Neural progenitor cell (in vitro differentiated cells): Measurements from ENCODE around the gene NUP214. TPM values are rescaled to one million over a fixed set of nuclear protein-coding genes. Genes with fewer than 3 reads are reported as not detected.

Experiments used
- DNase-seq: peaks from one replicate; pipeline ENCODE4 v3.0.0-alpha.2; 2016; ENCODE audit warnings: low spot score
- H2AFZ ChIP-seq: fragments of 200-600 bp; sonication (generic); replicated peaks from 2 replicates; pipeline ENCODE4 v1.6.1; 2016; ENCODE audit warnings: antibody characterized with exemption
- H3F3A ChIP-seq: fragments of 200-600 bp; sonication (generic); 2 replicates; pipeline ENCODE4 v1.6.1; 2016; ENCODE audit warnings: antibody characterized with exemption, low read depth
- H3K27ac ChIP-seq: fragments of 200-600 bp; sonication (generic); 2 replicates; pipeline ENCODE4 v1.5.1; 2016; ENCODE audit warnings: mild to moderate bottlenecking
- H3K27me3 ChIP-seq: fragments of 200-600 bp; sonication (generic); 2 replicates; pipeline ENCODE4 v1.6.1; 2016; ENCODE audit warnings: mild to moderate bottlenecking, moderate library complexity
- H3K36me3 ChIP-seq: fragments of 200-600 bp; sonication (generic); 2 replicates; pipeline ENCODE4 v1.5.1; 2016
- H3K4me1 ChIP-seq: fragments of 200-600 bp; sonication (generic); 2 replicates; pipeline ENCODE4 v1.6.1; 2016; ENCODE audit warnings: mixed run types
- H3K4me2 ChIP-seq: fragments of 200-600 bp; sonication (generic); 2 replicates; pipeline ENCODE4 v1.6.1; 2016
- H3K4me3 ChIP-seq: fragments of 200-600 bp; sonication (generic); 2 replicates; pipeline ENCODE4 v1.5.1; 2016
- H3K79me2 ChIP-seq: fragments of 200-600 bp; sonication (generic); 2 replicates; pipeline ENCODE4 v1.6.1; 2016; ENCODE audit warnings: low read depth
- H3K9ac ChIP-seq: fragments of 200-600 bp; sonication (generic); 2 replicates; pipeline ENCODE4 v1.6.1; 2016
- H3K9me3 ChIP-seq: fragments of 200-600 bp; sonication (generic); 2 replicates; pipeline ENCODE4 v1.5.1; 2016; ENCODE audit warnings: low read depth
- H4K20me1 ChIP-seq: fragments of 200-600 bp; sonication (generic); 2 replicates; pipeline ENCODE4 v1.6.1; 2016; ENCODE audit warnings: low read depth
- H3K27ac Mint-ChIP-seq: 3 replicates; pipeline ENCODE4 v1.8.0; 2021; ENCODE audit warnings: mixed read lengths
- H3K27me3 Mint-ChIP-seq: 2 replicates; pipeline ENCODE4 v1.8.0; 2022; ENCODE audit warnings: low read depth, mild to moderate bottlenecking, inconsistent platforms, moderate library complexity, mixed read lengths; ENCODE audit not compliant: insufficient read depth
- H3K36me3 Mint-ChIP-seq: 3 replicates; pipeline ENCODE4 v1.8.0; 2021; ENCODE audit warnings: mixed read lengths
- H3K4me1 Mint-ChIP-seq: 3 replicates; pipeline ENCODE4 v1.8.0; 2021; ENCODE audit warnings: mixed read lengths
- H3K4me3 Mint-ChIP-seq: 3 replicates; pipeline ENCODE4 v1.8.0; 2021; ENCODE audit warnings: mild to moderate bottlenecking, moderate library complexity, mixed read lengths
- H3K9me3 Mint-ChIP-seq: 3 replicates; pipeline ENCODE4 v1.8.0; 2020; ENCODE audit warnings: mixed read lengths
- CTCF ChIP-seq: fragments of 200-600 bp; sonication (generic); IDR thresholded peaks from 2 replicates; pipeline ENCODE4 v1.5.1; 2017; ENCODE audit warnings: antibody characterized with exemption, mild to moderate bottlenecking
- EZH2 ChIP-seq: fragments of 200-600 bp; sonication (generic); IDR thresholded peaks from 2 replicates; pipeline ENCODE4 v1.6.1; 2017; ENCODE audit warnings: antibody characterized with exemption, mild to moderate bottlenecking, moderate library complexity
- EZH2phosphoT487 ChIP-seq: fragments of 200-600 bp; sonication (generic); IDR thresholded peaks from 2 replicates; pipeline ENCODE4 v1.6.1; 2017; ENCODE audit warnings: antibody characterized with exemption
- total RNA-seq: library from RNA; depleted of rRNA; stranded (reverse); fragments of >200 nt; gene quantifications from 2 replicates; pipeline ENCODE4 v1.2.3, GENCODE V29; 2015; ENCODE audit warnings: low replicate concordance

Gene NUP214
- total RNA-seq, 1 donor from 2014 or later: 37.6 TPM

GRCh38 chr9:131235480-131235851 lies 110.1 kb downstream of the NUP214 start:
- Histone ChIP-seq H3K4me2 (no peak overlapping the region), H3K79me2 (no peaks in the 10 kb centered on the region), H3K27ac (no peak overlapping the region), H3K9ac (no peak overlapping the region), H3K27me3 (no peaks in the 10 kb centered on the region), H3F3A (peaks cover 15% of the 10 kb centered on the region), H3K9me3 (no peaks in the 10 kb centered on the region), H3K4me3 (no peak overlapping the region), H2AFZ (no peak overlapping the region), H4K20me1 (no peaks in the 10 kb centered on the region), H3K36me3 (no peaks in the 10 kb centered on the region), H3K4me1 (peaks cover 16% of the 10 kb centered on the region)
- TF ChIP-seq CTCF: no peak
- TF ChIP-seq EZH2: no peak
- no peak for TF ChIP-seq EZH2phosphoT487
- Mint-ChIP-seq H3K4me1 (peaks cover 22% of the 10 kb centered on the region), H3K27me3 (no peaks in the 10 kb centered on the region), H3K9me3 (no peaks in the 10 kb centered on the region), H3K36me3 (peaks cover 14% of the 10 kb centered on the region), H3K4me3 (no peak overlapping the region), H3K27ac (no peak overlapping the region)
- DNase-seq: no peak

DNA sequence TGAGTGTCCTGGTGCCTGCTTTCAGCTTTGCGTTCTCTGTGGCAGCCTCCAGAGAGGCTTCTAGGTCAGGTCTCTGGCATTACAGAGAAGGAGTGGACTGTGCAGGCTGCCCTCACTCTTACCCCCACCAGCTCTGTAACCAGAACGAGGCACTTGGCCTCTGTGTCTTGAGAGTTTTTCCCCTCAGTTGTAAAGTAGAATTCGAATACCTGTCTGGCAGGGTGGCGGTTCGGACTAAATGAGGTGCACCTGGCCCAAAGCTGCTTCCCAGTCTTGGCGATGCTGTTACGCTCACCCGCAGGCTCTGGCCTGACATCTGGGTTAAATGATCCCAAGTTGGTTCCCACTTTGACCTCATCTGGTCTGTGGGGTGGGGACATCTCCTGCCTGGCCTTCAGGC lies 110.8 kb downstream of the NUP214 start:
- Mint-ChIP-seq H3K9me3 (no peaks in the 10 kb centered on the region), H3K36me3 (peaks cover 14% of the 10 kb centered on the region), H3K27ac (no peak overlapping the region), H3K27me3 (no peaks in the 10 kb centered on the region), H3K4me1 (peaks cover 22% of the 10 kb centered on the region), H3K4me3 (no peak overlapping the region)
- H3K9me3 ChIP-seq: no peaks in the 10 kb centered on the region
- H3K4me2 ChIP-seq: no peak overlapping the region
- no peak for DNase-seq
- no peak overlapping the region for H3K9ac ChIP-seq
- H3K27me3 ChIP-seq: no peaks in the 10 kb centered on the region
- H3K4me1 ChIP-seq: peaks cover 16% of the 10 kb centered on the region
- no peaks in the 10 kb centered on the region for H4K20me1 ChIP-seq
- no peaks in the 10 kb centered on the region for H3K79me2 ChIP-seq
- H3K27ac ChIP-seq: no peak overlapping the region
- no peak overlapping the region for H2AFZ ChIP-seq
- TF ChIP-seq CTCF (no peak), EZH2phosphoT487 (no peak), EZH2 (no peak)
- H3K4me3 ChIP-seq: no peak overlapping the region
- H3K36me3 ChIP-seq: no peaks in the 10 kb centered on the region
- H3F3A ChIP-seq: peaks cover 15% of the 10 kb centered on the region

DNA sequence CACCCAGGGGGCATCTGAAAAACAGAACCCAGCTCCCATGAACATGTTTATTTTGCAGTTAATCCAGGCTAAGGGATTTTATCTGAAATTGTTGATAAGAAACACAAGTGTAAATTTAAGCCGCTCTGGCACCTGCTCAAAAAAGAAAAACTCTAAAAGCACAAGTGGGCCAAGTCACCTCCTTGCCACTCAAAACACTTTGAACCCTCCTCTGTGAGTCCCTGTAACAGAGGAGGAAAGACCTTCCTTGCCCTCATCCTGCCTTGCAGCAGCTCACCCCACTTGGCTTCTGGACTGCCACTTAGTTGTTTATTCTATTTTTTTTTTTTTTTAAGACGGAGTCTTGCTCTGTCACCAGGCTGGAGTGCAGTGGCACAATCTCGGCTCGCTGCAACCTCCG lies 111.4 kb downstream of the NUP214 start:
- H3K9me3 ChIP-seq: no peaks in the 10 kb centered on the region
- H3K36me3 ChIP-seq: no peaks in the 10 kb centered on the region
- H3K27ac Mint-ChIP-seq: no peak overlapping the region
- no peak overlapping the region for H3K4me3 Mint-ChIP-seq
- no peak overlapping the region for H3K4me3 ChIP-seq
- peaks cover 2% of the 10 kb centered on the region for H3K9me3 Mint-ChIP-seq
- H3K4me1 ChIP-seq: peaks cover 16% of the 10 kb centered on the region
- no peaks in the 10 kb centered on the region for H3K79me2 ChIP-seq
- TF ChIP-seq CTCF (no peak), EZH2phosphoT487 (no peak), EZH2 (no peak)
- H4K20me1 ChIP-seq: no peaks in the 10 kb centered on the region
- H3K4me2 ChIP-seq: no peak overlapping the region
- peaks cover 12% of the 10 kb centered on the region for H3K36me3 Mint-ChIP-seq
- H3K27ac ChIP-seq: no peak overlapping the region
- H3K27me3 Mint-ChIP-seq: peaks cover 2% of the 10 kb centered on the region
- no peak overlapping the region for H2AFZ ChIP-seq
- H3K4me1 Mint-ChIP-seq: peaks cover 22% of the 10 kb centered on the region
- H3K27me3 ChIP-seq: no peaks in the 10 kb centered on the region
- no peak for DNase-seq
- peaks cover 15% of the 10 kb centered on the region for H3F3A ChIP-seq
- no peak overlapping the region for H3K9ac ChIP-seq
